Colonic mucosa (tissue), 4 donors: ENCODE results near the gene PDE9A. TPM values are rescaled to one million over a fixed set of nuclear protein-coding genes. Genes with fewer than 3 reads are reported as not detected.
"Not testable (repeated sequence)": the region's sequence is repeated elsewhere in the genome, so short reads cannot be mapped to it uniquely, and the experiment has no call there.

Experiments used
- DNase-seq: peaks from one replicate; pipeline ENCODE4 v3.0.0-alpha.2; 2020
- H3K27ac ChIP-seq: fragments of 200-600 bp; one replicate; pipeline ENCODE4 v1.8.0; 2021
- H3K27me3 ChIP-seq: fragments of 200-600 bp; one replicate; pipeline ENCODE4 v1.8.0; 2021
- H3K36me3 ChIP-seq: fragments of 200-600 bp; one replicate; pipeline ENCODE4 v1.8.0; 2021
- H3K4me1 ChIP-seq: fragments of 200-600 bp; one replicate; pipeline ENCODE4 v1.8.0; 2021; ENCODE audit warnings: mild to moderate bottlenecking
- H3K4me3 ChIP-seq: fragments of 200-600 bp; one replicate; pipeline ENCODE4 v1.8.0; 2021
- H3K9ac ChIP-seq, 2 donors: one replicate each; pipeline ENCODE4 v1.7.0; 2013; ENCODE audit warnings: control low read depth in 2 of 2, low read depth in 2 of 2, low read length in 2 of 2
- H3K9me3 ChIP-seq: fragments of 200-600 bp; one replicate; pipeline ENCODE4 v1.8.0; 2021
- intact Hi-C: fragments of 100-400 bp; cut with DNase I; formaldehyde crosslinking; loops from one replicate; pipeline ENCODE4 v1.14.1; 2022
- total RNA-seq, 2 donors: library from RNA; stranded (reverse); fragmentation: NEBNext Ultra II Directional in 1 of 2; extraction: Animal tissue kit (Norgen Biotek cat#: 25700) in 1 of 2; gene quantifications; one replicate each; pipeline ENCODE4 v1.2.1, GENCODE V29; 2021
- TF ChIP-seq, protein P1 (sequence below): fragments of 200-600 bp; IDR thresholded peaks from one replicate; pipeline ENCODE4 v1.8.0; 2022; ENCODE audit warnings: antibody characterized with exemption, mild to moderate bottlenecking
- donor health status: healthy.
- donor health status: DM: no; HTN: no; CAD: no.
- donor health status: DM: no; HTN: no; CAD: no.

The PDE9A gene
- total RNA-seq, 2 donors from 2014 or later = 37.5 to 56.0 TPM

DNA sequence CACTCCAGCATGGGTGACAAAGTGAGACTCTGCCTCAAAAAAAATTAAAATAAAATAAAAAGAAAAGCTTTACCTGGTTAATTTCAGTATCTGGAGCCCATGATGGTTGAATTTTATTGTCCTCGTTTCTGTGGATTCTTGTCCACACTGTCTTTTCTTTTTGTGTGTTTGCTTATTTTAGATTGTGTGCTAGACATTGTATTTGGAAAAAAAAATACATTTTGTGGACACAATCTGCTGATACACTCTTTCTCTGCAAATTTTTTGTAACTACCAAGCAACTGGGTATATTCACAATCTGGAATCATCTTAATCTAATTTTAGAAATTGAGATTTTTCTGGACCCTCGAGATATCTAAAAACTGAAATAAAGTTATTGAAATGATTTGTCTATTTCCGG lies 41.6 kb upstream of the PDE9A start:
- Histone ChIP-seq H3K4me1 (no peaks in the 10 kb centered on the region), H3K27me3 (no peaks in the 10 kb centered on the region), H3K27ac (no peak overlapping the region), H3K9ac (no peak overlapping the region), H3K9me3 (no peaks in the 10 kb centered on the region), H3K36me3 (no peaks in the 10 kb centered on the region), H3K4me3 (no peak overlapping the region)
- TF ChIP-seq, protein P1, sequence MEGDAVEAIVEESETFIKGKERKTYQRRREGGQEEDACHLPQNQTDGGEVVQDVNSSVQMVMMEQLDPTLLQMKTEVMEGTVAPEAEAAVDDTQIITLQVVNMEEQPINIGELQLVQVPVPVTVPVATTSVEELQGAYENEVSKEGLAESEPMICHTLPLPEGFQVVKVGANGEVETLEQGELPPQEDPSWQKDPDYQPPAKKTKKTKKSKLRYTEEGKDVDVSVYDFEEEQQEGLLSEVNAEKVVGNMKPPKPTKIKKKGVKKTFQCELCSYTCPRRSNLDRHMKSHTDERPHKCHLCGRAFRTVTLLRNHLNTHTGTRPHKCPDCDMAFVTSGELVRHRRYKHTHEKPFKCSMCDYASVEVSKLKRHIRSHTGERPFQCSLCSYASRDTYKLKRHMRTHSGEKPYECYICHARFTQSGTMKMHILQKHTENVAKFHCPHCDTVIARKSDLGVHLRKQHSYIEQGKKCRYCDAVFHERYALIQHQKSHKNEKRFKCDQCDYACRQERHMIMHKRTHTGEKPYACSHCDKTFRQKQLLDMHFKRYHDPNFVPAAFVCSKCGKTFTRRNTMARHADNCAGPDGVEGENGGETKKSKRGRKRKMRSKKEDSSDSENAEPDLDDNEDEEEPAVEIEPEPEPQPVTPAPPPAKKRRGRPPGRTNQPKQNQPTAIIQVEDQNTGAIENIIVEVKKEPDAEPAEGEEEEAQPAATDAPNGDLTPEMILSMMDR = no peak
- no peak for DNase-seq
- intact Hi-C loops = no loop called here

DNA sequence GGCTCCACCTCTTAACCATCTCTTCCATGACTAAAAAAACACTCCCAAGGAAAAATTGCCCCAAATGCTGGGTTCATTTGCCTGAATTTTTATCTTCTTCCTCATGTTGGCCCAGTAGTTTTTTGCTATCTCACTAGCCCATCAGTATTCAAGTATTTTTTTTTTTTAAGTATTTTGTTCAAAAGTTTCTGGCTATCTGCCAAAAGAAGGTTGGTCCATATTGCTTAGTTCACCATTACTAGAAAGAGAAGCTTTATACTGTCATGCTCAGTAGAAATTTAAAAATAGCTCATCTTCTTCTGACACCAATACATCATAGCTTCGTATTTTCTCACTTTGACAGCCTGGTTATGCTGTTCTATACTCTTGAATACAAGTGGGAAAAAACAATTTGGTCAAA lies 41.0 kb upstream of the PDE9A start:
- intact Hi-C loops = no loop called here
- TF ChIP-seq, protein P1 = no peak
- Histone ChIP-seq H3K27me3 (no peaks in the 10 kb centered on the region), H3K9me3 (no peaks in the 10 kb centered on the region), H3K9ac (no peak overlapping the region), H3K4me1 (no peaks in the 10 kb centered on the region), H3K4me3 (no peak overlapping the region), H3K36me3 (no peaks in the 10 kb centered on the region), H3K27ac (no peak overlapping the region)
- DNase-seq = no peak

DNA sequence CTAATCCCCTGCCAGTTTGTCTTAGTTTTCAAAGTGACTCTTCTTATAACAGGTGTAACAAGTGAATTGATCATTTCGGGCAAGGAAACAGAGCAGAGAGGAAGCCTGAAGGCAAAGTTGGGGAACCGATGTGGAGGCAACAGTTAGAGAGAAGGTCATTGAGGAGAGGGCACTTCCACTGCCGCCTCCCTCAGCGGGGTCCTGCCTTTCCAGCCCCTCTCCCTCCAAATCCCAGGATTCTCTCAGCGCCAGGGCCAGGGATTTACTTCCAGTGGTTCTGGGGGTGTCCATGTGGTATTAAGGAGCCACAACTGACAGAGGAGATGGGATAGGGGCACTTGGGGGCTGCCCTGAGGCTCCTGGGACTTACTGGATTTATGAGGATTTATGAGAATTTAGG lies 39.7 kb upstream of the PDE9A start:
- H3K27me3 ChIP-seq = no peaks in the 10 kb centered on the region
- TF ChIP-seq, protein P1 = no peak
- H3K4me1 ChIP-seq = no peaks in the 10 kb centered on the region
- no peak overlapping the region for H3K9ac ChIP-seq
- no peak overlapping the region for H3K4me3 ChIP-seq
- intact Hi-C loops = no loop called here
- no peak overlapping the region for H3K27ac ChIP-seq
- H3K9me3 ChIP-seq = no peaks in the 10 kb centered on the region
- DNase-seq = no peak
- H3K36me3 ChIP-seq = no peaks in the 10 kb centered on the region

DNA sequence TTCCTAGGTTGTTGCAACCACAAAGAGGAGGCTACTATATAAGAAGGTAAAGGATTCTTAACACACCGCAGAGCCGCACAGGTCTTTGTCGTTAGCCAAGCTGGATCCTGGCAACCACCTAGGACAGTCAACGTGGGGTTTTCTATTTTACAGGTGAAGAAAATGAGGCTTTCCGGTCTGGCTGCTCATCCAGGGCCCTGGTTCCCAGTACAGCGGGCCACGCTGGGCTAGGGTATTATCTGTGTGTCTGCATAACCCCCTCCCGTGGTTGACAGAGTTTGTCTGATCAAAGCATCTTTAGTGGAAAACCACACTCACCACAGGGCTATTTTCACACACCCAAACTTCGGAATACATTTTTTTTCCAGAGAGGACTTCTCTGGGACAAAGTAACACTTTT lies 39.0 kb upstream of the PDE9A start:
- Histone ChIP-seq H3K27ac (no peak overlapping the region), H3K27me3 (no peaks in the 10 kb centered on the region), H3K4me3 (no peak overlapping the region), H3K9me3 (no peaks in the 10 kb centered on the region), H3K4me1 (no peaks in the 10 kb centered on the region), H3K36me3 (no peaks in the 10 kb centered on the region), H3K9ac (no peak overlapping the region)
- intact Hi-C loops = no loop called here
- TF ChIP-seq, protein P1 = no peak
- no peak for DNase-seq

DNA sequence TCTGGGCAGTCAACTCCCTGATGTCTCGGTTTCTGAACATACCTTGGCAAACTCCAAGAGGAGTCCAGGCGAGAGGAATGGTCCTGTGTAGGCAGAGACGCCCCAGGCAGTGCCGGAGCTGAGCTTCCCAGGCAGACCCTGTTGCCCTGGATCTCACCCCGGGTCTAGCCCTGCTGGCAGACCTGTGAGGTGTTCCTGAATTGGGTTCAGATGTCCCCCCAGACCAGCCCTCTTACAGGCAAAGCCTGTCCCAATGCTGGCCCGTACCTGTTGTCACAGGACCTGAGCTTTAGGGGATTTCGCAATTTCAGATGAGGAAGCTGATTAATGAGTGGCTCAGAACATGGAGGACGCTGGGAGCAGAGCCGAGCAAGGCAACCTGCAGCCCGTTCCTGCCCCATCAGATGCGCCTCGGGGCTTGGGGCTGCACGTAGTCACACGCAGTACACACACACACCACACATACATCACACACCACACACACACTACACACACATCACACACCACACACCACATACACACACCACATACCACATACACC lies 38.5 kb upstream of the PDE9A start:
- no peaks in the 10 kb centered on the region for H3K4me1 ChIP-seq
- H3K36me3 ChIP-seq = no peaks in the 10 kb centered on the region
- TF ChIP-seq, protein P1 = no peak
- H3K27me3 ChIP-seq = no peaks in the 10 kb centered on the region
- no peak overlapping the region for H3K27ac ChIP-seq
- no peaks in the 10 kb centered on the region for H3K9me3 ChIP-seq
- intact Hi-C loops = no loop called here
- H3K9ac ChIP-seq = no peak overlapping the region
- H3K4me3 ChIP-seq = no peak overlapping the region
- peak; percentile 50 for DNase-seq

DNA sequence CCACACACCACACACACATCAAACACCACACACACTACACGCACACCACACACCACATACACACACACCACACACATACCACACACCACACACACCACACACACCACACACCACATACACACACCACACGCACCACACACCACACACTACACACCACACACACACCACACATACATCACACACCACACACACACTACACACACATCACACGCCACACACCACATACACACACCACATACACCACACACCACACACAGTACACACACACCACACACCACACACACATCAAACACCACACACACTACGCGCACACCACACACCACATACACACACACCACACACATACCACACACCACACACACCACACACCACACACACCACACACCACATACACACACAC lies 38.0 kb upstream of the PDE9A start:
- H3K9ac ChIP-seq, DNase-seq, intact Hi-C loops, H3K9me3 ChIP-seq, H3K4me3 ChIP-seq, H3K27ac ChIP-seq, H3K36me3 ChIP-seq, H3K27me3 ChIP-seq, H3K4me1 ChIP-seq: not testable (repeated sequence)
